ENCODE data around the gene IPO8.

The IPO8 gene

DNA sequence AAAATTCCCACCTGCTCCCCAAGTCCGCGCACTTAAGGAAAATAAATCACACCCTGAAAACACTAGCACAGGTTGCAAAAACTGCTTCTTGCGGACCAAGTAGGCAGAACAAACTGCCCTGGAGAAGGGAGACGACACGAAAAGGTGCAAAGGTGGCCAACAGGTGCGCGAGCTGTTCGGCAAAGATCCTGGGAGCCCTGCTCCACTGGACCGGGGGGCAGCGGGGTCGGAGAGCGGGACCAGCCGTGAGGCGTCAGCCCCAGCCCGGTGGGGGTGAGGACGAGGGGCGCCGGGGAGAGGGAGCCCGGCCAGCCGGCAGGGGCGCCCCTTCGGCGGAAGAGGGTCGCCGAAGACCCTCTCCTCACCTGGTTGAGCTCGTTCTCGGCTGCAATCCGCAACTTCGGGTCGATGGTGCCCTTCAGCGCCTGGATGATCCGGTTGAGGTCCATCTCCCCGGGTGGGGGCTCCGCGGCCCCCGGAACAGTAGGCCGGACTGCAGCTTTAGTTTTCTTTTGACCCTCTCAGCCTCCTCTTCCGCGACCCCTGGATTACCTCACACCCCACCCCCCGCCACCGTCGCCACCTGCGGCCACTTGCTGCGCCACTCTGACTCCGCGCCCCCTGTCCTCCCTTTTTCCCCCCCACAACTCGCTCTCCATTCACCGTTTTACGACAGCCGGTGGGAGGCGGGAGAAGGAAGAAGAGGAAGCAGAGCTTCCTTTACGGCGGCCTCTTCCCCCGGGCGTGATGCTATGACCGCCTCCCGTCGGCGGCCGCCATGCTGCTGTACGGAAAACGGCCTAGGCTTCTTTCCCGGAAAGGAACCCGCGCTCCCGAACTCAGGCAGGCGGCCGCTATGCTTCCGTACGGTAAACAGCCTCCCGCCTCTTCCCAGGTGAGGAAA lies at the start of gene IPO8:
IPO8 (minus strand) TSS at position 671 of the 904 bp plus-strand sequence; CDS start at position 449, 222 bp downstream.
- peak; percentile 89 for DNase-seq

DNA sequence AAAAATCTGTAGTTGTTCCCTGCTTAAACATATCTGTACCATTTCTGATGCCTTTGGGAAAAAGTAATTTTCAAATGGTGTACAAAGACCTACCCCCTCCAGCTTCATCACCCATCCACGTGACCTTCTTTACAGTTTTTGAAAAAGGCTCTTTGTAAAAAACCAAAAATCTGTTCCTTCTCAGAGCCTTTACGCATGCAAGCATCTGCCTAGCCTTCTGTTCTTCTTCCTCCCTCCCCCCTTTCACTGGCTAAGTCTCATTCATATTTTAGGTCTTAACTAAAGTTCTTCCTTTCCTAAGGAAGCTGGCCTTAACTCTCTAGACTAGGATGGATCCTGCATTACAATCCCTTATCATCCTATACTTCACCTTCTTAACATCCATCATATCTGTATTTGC lies 48.7 kb upstream of the IPO8 start:
- DNase-seq = no peak

DNA sequence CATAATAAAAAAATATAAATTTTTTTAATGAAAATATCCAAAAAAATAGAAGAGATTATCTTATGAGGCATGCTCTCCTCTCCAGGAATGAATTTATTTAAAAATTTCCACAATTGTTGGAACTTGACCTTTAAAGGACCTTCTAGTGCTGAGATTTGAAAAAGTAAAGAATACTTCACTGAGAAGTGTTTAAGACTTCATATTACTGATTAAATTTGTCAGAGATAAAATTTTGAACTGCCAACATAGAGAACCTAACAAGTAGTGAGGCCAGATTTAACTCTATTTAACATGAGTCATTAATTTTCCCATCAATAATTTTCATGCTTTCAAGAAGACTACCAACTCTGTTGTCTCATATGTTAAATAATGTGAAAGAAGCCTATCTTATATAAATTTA lies 44.6 kb upstream of the IPO8 start:
- no peak for DNase-seq

DNA sequence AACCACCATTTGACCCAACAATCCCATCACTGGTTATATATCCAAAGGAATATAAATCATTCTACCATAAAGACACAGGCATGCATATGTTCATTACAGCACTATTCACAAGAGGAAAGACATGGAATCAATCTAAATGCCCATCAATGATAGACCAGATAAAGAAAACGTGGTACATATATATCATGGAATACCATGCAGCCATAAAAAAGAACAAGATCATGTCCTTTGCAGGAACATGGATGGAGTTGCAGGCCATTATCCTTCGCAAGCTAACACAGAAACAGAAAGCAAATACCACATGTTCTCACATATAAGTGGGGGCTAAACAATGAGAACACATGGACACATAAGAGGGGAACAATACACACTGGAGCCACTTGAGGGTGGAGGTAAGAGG lies 43.4 kb upstream of the IPO8 start:
- DNase-seq = no peak

DNA sequence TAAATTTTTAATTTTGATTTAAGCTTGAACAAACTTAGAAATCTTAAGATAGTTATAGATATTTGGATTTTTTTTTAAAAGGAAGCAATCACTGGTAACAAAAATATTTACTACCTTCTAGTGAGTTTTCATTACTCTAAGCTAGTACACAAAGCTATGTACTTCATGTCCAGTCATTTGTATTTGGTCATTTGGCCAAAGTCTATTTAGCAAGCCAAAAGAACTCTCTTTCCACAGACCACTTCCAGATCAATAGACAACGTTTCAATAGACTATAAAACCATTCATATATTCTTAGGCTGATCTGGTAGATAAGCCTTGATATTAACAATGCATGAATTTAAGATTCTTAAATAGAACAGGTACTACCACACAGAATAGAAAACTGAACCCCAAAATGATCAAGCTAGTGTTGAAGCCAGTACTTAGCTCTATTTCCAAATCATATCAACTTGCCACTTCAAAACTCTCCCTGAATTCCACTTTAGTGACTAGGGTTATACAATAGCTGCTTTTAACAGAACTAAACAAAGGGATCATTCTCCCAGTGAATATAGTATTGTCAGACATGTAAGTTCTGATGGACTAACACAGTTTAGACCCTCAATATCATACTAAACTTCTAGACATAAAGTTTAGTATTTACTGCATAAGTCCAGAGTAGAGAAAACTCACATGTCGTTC lies 37.4 kb upstream of the IPO8 start:
- no peak for DNase-seq

DNA sequence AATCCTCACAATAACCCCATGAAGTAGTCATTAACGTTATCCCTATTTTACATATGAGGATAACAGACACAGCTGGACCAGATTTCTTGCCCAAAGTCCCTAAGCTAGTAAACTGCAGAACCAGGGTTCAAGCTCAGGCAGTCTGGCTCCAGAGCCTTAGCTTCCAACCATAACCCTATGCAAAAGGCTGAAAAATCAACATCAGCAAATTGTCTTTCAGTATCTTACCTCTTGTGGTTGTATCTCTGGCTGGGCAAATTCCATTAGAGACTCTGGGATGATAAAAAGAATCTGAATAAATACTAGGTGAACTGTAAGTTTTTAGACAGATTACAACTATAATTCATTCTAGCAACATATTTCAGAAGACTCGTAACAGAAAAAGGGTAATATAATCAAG lies 34.3 kb upstream of the IPO8 start:
- no peak for DNase-seq

DNA sequence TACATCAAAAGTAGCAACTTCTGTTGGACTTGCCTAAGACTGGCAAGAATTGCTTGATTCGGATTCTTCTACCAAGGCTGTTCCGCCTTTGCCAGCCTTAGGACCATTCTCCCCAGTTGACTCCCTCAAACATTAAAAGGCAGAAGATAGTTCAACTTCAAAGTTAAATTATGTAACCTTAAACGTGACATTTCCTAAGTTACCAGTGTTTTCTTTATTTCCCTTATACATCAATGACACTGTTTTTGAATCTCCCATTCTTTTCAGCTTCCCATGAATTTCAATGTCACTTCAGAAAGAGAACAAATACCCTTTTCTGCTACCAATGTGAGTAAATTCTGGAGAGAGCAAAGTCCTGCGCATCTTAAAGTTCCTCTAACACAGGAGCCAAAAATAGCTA lies 33.9 kb upstream of the IPO8 start:
- no peak for DNase-seq

DNA sequence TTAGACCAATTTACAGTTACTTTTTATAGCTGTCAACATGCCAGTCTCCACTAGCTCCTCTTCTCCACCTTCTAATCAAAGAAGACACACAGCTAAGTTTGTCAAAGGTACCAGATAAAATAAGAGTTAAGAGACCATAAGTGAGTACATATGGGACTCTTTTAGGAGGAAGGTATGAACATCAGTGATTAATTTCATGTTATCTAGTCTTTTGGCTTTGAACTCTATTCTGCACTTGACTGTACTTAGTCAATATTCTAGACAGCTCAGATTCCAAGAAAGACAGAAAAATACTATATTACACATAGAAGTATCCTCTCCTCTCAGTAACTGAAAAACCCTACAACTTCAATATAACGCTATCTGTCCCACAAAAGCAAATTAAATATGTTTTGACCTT lies 31.0 kb upstream of the IPO8 start:
- DNase-seq = no peak

DNA sequence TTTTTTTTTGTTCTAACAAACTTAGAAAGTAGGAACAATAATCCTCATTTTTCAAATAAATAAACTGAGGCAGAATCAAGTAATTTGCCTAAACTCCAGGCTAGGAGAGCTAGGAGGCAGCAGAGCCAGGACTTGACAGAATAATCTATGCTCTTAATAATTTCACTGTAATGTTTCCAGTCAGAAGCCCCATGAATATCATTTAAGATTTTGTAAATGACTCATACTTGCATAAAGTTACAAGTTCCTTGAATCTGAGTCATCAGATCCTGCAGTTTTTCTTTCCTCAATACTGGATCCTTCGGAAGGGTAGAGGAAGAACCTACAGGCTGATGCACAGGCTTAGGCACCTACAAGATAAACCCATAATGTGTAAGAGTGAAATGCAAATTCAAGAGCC lies 30.1 kb upstream of the IPO8 start:
- DNase-seq = no peak

DNA sequence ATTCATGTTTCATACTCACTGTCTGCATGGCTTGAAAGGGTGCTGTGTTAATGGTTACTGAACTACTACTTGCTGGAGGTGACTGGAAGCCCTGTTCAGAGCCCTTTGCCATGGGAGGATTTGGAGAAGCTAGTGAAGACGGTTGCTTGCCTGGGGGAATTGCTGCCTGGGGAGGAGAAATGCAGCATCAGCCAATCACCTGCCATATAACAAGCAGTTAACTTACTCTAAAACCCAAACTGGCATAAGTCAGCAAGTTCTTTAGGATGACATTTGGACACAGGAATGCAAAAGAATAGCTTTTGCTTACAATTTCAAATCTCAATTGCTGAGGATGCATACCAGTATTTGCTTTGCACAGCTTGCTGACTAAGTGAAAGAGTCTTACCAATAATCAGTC lies 23.4 kb upstream of the IPO8 start:
- DNase-seq = no peak

DNA sequence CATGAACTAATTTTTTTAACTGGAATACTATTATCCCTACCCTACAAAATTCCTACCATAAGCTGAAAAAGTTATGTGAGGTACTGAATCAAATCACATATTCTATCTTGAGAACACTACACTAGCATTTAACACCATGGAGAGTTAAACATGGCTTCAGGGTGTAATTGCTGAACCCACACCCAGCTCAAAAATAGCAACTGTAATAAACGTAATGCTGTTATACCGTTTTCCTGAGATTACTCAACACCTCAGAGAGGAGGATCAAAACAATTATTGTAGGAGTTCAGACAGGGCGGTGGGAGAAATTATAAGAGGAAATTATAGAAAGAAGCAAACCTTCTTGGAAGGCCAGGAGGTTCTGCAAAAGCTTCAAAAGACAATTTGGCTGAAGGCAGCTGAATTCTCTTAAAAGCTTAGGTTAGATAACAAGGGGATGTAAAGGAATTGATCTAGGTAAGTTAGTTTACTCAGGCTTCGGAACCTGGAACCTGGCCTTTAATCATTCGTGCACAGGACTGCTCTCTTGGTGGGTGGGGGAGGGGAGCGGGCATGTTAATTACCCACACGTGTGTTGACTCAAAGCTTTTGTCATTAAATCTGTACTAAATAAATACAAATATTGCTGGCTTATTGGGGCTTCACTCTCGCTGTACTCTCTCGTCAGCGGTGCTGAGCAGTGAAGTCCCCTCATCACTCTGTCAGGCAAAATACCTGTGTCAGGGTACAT lies 12.1 kb upstream of the IPO8 start:
- no peak for DNase-seq

DNA sequence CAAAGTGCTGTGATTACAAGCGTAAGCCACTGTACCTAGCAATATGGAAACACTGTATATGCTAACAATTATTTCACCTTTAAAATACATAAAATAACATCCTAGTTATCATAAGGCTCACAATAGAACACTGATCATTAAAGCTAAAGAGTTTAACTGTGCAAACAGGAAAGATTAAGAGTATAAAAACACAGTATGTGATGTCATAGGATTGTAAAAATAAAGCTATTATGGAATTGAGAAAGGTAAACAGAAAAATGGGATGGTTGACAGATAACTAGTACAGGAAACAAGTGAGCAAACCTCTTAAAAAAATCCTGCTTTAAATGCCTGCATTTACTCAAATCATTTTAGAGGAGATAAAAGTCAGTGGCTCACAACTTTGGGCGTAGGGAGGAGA lies 10.8 kb upstream of the IPO8 start:
- no peak for DNase-seq

DNA sequence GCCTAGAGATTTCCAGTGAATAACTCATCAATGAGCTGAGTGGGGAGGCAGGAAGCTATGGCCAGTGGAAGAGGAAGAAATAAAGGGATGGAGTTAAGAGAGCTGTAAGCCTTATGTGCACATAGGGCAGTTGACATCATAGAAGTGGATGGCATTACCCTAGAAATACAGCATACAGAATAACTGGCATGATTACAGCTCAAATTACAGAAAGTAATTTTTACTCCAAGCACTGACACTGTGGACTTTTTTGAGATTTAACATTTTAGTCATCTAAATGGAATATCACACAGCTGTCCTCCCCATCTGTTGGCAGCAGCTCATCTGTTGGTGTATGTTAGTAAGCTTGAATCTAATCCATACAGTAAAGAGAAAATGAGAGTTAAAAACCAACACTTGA lies 5.4 kb upstream of the IPO8 start:
- no peak for DNase-seq

DNA sequence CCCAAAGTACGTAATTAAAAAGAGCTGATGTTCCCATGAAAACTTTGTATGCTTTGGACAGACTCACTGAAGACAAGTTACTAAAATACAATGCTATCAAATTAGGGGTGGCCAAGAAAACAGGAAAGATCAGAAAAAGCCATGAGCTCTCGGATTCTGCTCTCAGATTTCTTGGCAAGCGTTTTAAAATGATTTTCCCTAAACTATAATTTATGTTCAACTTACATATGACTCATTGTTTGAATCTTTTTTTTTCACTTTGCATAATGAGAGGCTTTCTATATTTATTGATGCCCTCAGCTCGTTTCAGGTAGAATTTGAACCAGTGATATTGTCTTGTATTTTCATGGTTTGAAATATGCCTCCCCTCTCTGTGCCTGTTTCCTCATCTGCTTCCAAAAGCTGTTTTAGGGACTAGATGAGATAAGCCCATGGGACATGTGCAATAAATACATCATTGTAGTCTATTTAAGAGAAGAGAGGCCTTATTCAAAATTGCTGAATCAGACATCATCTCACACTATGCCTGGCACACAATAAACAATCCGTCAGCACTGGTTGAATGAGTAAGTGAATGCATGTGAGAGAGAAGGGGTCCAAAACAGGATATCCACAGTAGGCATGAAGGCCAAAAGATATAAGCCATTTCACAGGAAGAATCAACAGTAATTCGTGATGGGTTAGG lies 4.7 kb upstream of the IPO8 start:
- no peak for DNase-seq

DNA sequence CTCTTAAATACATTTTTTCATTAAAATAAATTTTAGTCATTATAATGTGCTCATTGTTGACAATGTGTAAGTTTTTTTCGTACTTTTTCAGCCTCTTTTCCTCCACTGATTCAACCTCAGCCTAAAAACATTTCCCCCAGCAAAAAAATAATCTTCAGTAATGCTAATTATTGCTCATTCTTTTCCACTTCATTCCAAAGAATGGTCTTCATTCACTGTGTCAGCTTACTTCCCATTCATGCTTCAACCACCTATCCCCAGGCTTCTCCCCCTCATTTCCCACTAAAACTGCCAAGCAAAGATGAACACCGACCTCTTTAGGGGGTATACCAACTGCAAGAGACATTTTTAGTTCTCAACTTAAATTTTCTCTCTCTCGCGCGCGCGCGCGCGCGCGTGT lies 2.7 kb upstream of the IPO8 start:
- no peak for DNase-seq

DNA sequence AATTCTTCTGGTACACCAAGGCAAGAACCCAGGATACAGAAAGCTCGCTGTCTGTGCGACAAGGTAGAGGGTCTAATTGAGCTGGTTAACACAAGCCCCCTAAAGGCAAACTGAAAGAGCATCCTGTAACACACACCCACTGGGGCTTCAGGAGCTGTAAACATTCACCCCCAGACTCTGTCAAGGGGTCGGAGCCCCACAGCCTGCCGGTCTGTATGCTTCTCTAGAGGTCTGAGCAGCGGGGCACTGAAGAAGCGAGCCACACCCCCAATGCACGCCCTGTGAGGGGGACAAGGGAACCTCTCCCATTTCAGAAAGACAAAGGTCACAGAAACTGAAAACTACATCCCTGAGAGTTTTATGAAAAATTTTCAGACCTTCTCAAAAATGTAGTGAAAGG lies 1.3 kb upstream of the IPO8 start:
- DNase-seq = no peak

DNA sequence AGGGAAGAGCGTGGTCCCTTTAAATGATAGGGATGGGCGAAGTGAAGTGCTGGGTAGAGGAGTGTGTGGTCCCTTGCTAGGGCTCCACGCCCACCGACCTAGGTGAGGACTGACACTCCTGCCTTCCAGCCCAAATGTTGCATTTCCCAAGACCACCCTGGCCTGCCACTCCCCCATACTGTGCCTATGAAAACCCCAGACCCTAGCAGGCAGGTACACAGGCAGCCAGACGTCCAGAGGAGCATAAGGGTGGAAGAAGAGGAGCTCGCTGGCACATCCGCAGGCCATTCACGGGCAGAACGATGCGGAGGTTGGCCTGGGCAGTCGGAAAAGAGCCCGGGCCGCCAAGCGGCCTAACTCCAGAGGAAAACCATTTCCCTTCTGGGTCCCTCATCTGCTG lies 817 bp upstream of the IPO8 start:
- DNase-seq = no peak

DNA sequence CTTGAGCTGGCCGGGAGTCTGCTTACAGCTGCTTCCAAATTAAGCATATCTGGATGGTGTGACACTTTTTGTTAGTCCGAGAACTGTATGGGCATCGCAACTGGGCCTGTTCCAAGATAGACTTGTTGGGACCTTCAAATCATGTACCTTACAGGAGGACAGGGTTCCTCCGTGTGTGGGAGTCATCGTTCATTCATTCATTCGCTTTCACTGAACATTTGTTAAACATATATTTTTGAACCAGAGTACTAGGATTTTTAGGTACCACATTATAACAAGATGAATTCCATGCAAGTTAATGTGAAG lies 387 bp upstream of the IPO8 start:
- DNase-seq = no peak

DNA sequence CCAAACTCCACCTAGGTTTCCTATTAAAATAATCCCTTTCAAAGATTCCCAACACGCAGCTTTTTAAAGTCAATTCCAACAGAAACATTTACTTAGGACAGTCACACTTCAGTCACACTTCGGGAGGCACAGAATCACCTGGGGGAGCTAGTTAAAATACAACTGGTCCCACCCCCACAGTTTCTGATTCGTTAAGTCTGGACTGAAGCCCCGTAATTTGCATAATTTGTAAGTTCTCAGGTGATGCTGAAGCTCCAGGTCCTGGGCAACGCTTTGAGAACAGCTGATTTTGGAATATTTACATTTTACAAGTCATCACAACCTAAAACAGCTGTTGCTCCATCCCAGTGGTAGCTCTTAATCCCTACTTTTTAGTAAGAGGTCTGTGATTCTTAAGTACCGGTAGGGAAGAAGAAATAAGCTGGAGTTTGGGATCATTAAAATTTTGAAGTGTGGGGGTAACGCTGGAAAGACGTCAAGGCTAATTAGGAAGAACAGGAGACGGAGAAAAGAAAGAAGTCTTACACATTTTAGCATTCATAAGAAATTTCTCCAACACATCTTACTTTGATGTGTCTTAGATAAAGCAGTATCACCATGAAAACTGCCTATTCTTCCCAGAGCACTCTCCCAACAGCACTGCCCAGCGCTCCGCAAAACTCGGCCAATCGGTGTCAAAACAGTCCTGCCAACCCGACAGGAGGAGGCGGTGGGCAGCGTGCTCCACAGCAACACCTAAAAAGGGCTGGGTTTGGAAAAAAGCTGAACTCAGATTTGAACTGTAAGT lies 1.1 kb downstream of the IPO8 start:
- peak; percentile 7 for DNase-seq

DNA sequence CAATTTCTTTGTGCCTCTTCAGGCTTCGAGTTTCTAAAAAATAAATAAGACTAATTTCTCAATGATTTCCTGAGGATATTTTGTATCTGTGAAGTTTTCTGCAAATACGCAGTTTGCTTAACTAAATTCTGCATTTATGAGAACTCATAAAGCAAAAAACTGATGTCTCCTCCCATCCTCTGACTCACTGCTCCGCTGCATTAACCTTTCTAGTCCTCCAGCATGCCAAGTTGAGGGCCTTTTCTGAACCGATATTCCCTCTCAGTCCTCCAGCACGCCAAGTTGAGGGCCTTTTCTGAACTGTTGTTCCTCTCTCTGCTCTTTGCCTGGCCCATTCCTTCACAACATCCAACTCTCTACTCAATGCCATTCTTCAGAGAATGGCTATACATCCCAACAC lies 3.2 kb downstream of the IPO8 start:
- no peak for DNase-seq

DNA sequence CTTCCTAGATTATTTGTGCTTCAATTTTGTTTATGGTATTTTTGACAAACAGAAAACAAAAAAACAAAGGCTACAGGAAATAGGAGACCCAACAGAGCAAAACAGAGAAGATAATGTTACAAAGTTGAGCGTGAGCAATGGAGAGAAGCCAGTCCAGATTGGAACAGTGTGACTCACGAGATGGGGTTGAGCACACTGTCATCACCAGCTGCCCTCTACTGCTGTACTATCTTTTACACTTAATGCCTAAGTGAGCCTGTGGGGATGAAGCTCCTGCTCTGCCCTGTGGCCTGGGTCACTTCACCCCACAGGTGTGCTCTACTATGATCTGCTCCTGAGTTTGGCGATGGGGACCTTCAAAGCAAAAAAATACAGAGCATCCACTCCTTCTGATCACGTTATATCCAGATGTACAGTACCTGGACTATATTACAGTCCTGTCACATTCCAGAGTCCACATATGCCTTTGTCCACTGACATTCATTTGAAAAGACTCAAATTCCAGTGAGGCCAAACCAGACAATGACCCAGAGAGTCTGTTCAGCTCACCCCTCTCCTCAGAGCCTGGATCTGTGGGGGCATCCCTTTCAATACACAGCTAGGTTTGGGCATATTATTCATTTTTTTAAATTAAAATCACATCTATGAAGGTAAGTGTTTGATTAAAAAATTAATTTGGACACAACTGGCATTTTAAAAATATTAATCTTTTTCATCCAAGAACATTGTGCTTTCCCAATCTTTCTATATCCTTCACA lies 4.4 kb downstream of the IPO8 start:
- DNase-seq = no peak

All from CD4-positive, alpha-beta T cell treated with Interleukin-17A for 1 hour (primary cell).